ENCODE measurements around the gene NEMP1.
A peak's percentile ranks its signal among the peaks of the same experiment; 100 is the strongest.
"Not testable (repeated sequence)": the region's sequence is repeated elsewhere in the genome, so short reads cannot be mapped to it uniquely, and the experiment has no call there.

The NEMP1 gene

GRCh38 chr12:57090924-57091637, 12.5 kb upstream of the NEMP1 start:
- DNase-seq: no peak

GRCh38 chr12:57090490-57090889, 11.9 kb upstream of the NEMP1 start:
- DNase-seq: no peak

- DNase-seq: no peak
These were observed 11.0 kb upstream of the NEMP1 start for GRCh38 chr12:57089271-57090245.

GRCh38 chr12:57088354-57089270, 10.0 kb upstream of the NEMP1 start, which contains the start of gene NAB2:
TSS of gene NAB2 (plus strand) at chr12:57089114. CDS start at chr12:57089272, 158 bp downstream.
- DNase-seq: peak; percentile 58

- peak; percentile 37 for DNase-seq
These were observed 9.2 kb upstream of the NEMP1 start for GRCh38 chr12:57087691-57088353.

GRCh38 chr12:57087010-57087690, 8.6 kb upstream of the NEMP1 start:
- no peak for DNase-seq

GRCh38 chr12:57086493-57087009, 8.0 kb upstream of the NEMP1 start:
- peak; percentile 63 for DNase-seq

GRCh38 chr12:57085999-57086492, 7.5 kb upstream of the NEMP1 start:
- no peak for DNase-seq

GRCh38 chr12:57080855-57081254, 2.3 kb upstream of the NEMP1 start:
- no peak for DNase-seq

GRCh38 chr12:57079821-57080220, 1.2 kb upstream of the NEMP1 start:
- DNase-seq: no peak

- not testable (repeated sequence) for DNase-seq
These were observed 4.8 kb downstream of the NEMP1 start for GRCh38 chr12:57073566-57074450.

- DNase-seq: no peak
These were observed 5.9 kb downstream of the NEMP1 start for GRCh38 chr12:57072661-57073060.

- peak; percentile 49 for DNase-seq
These were observed 9.1 kb downstream of the NEMP1 start for GRCh38 chr12:57069523-57069922.

GRCh38 chr12:57066245-57066644, 12.3 kb downstream of the NEMP1 start:
- DNase-seq: no peak

- DNase-seq: no peak
These were observed 14.5 kb downstream of the NEMP1 start for GRCh38 chr12:57063991-57064685.

GRCh38 chr12:57058454-57058853, 20.1 kb downstream of the NEMP1 start:
- DNase-seq: no peak

- no peak for DNase-seq
These were observed 21.4 kb downstream of the NEMP1 start for GRCh38 chr12:57057067-57057751.

- no peak for DNase-seq
These were observed 22.8 kb downstream of the NEMP1 start for GRCh38 chr12:57055824-57056223.

GRCh38 chr12:57053901-57054300, 24.7 kb downstream of the NEMP1 start:
- DNase-seq: not testable (repeated sequence)

Measured in NCI-H1436 treated with DMSO at 0.1 percent for 48 hours (cell line).